ENCODE measurements around the gene KCNH1.

DNA sequence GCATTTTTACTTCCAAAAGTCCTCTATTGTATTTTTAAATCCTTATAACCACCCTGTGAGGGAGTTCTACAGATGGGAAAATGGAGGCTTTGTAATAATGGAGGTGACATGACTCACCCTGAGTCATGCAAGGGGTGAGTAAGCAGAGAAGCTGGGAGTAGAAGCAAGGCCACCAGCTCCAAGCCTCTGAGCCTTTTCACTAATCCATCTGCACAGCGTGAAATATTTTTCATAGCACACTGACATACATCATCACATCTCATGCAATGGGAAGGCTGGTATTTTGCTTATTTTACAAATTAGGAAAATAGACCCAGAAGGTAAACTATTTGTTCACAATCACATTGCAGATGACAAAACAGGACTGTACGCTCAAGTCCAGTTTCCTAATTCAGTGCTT is 96.9 kb downstream of the KCNH1 start:
- no peak for TF ChIP-seq POLR2A (IDR thresholded peaks at IDR 0.05)
- TF ChIP-seq, protein P1, sequence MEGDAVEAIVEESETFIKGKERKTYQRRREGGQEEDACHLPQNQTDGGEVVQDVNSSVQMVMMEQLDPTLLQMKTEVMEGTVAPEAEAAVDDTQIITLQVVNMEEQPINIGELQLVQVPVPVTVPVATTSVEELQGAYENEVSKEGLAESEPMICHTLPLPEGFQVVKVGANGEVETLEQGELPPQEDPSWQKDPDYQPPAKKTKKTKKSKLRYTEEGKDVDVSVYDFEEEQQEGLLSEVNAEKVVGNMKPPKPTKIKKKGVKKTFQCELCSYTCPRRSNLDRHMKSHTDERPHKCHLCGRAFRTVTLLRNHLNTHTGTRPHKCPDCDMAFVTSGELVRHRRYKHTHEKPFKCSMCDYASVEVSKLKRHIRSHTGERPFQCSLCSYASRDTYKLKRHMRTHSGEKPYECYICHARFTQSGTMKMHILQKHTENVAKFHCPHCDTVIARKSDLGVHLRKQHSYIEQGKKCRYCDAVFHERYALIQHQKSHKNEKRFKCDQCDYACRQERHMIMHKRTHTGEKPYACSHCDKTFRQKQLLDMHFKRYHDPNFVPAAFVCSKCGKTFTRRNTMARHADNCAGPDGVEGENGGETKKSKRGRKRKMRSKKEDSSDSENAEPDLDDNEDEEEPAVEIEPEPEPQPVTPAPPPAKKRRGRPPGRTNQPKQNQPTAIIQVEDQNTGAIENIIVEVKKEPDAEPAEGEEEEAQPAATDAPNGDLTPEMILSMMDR (IDR thresholded peaks at IDR 0.05): no peak

Data from testis (tissue), 2 donors.